Brain microvascular endothelial cell (primary cell): Measurements from ENCODE around the gene RIIAD1.
"Not testable (repeated sequence)": the region's sequence is repeated elsewhere in the genome, so short reads cannot be mapped to it uniquely, and the experiment has no call there.

Source experiments
- DNase-seq: peaks from one replicate; pipeline ENCODE4 v3.0.0-alpha.2; 2020
- H3K27ac ChIP-seq: fragments of 250-450 bp; sonication (Bioruptor Pico); 2 replicates; pipeline ENCODE4 v1.5.1; 2020; ENCODE audit warnings: mild to moderate bottlenecking, moderate library complexity
- H3K27me3 ChIP-seq: fragments of 250-450 bp; sonication (Bioruptor Pico); replicated peaks from 2 replicates; pipeline ENCODE4 v1.5.1; 2020; ENCODE audit warnings: mild to moderate bottlenecking
- H3K36me3 ChIP-seq: fragments of 250-450 bp; sonication (Bioruptor Pico); replicated peaks from 2 replicates; pipeline ENCODE4 v1.5.1; 2020; ENCODE audit warnings: mild to moderate bottlenecking
- H3K4me3 ChIP-seq: 2 replicates; pipeline ENCODE4 v1.5.1; 2011; ENCODE audit warnings: low read depth, mild to moderate bottlenecking, control low read depth, low read length, moderate library complexity
- CTCF ChIP-seq: IDR thresholded peaks from 2 replicates; pipeline ENCODE4 v1.5.1; 2011; ENCODE audit warnings: low read depth, mild to moderate bottlenecking, moderate library complexity, low read length, control low read depth, inconsistent platforms; ENCODE audit errors: missing control alignments
- in situ Hi-C: cut with HindIII; loops from 2 replicates; pipeline ENCODE4 v1.10.0; 2017; ENCODE audit warnings: low sequenced_read_pairs, low pct_ligation_motif_present

Gene RIIAD1

GRCh38 chr1:151729966-151730291, 8.6 kb downstream of the RIIAD1 start:
- no peak for DNase-seq
- no peak overlapping the region for H3K4me3 ChIP-seq
- no peaks in the 10 kb centered on the region for H3K36me3 ChIP-seq
- H3K27me3 ChIP-seq = peaks cover 4% of the 10 kb centered on the region
- in situ Hi-C loops = no loop called here
- TF ChIP-seq CTCF = no peak
- no peak overlapping the region for H3K27ac ChIP-seq

DNA sequence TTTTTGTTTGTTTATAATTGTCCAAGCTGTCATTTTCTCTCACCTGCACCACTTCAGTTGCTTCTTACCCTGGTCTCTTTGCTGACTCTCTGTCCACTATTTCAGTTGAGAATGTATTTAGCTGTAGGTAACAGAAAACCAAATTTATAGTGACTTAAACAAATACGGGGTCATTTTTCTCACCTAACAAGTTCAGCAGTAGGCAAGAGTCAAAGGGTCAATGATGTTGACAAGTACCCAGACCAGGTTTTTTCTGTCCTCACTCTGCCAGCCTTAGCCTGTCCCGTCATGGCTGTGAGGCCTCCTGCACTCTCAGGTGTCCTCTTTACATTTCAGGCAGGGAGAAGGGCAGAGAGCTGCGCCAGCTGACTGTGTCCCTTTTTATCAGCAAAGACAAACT, 11.8 kb downstream of the RIIAD1 start:
- H3K4me3 ChIP-seq = no peak overlapping the region
- H3K27ac ChIP-seq = no peak overlapping the region
- TF ChIP-seq CTCF = no peak
- in situ Hi-C loops = no loop called here
- H3K27me3 ChIP-seq = no peaks in the 10 kb centered on the region
- DNase-seq = no peak
- no peaks in the 10 kb centered on the region for H3K36me3 ChIP-seq

- DNase-seq, H3K27me3 ChIP-seq, H3K4me3 ChIP-seq, H3K27ac ChIP-seq, in situ Hi-C loops, H3K36me3 ChIP-seq: not testable (repeated sequence)
These were observed 12.7 kb downstream of the RIIAD1 start for GRCh38 chr1:151733995-151734394.

- Histone ChIP-seq H3K4me3 (no peak overlapping the region), H3K27me3 (peaks cover 1% of the 10 kb centered on the region), H3K36me3 (no peaks in the 10 kb centered on the region), H3K27ac (no peak overlapping the region)
- in situ Hi-C loops = no loop called here
- DNase-seq = no peak
- no peak for TF ChIP-seq CTCF
These were observed 15.7 kb downstream of the RIIAD1 start for GRCh38 chr1:151737026-151737425.

DNA sequence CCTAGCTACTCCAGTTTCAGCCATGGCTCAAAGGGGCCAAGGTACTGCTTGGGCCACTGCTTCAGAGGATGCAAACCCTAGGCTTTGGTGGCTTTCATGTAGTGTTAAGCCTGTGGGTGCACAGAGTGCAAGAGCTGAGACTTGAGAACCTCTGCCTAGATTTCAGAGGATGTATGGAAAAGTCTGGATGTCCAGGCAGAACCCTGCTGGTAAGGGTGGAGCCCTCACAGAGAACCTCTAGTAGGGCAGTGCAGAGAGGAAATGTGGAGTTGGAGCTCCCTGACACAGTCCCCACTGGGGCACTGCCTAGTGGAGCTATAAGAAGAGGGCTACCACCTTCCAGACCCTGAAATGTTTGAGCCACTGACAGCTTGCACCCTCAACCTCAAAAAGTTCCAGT, 16.2 kb downstream of the RIIAD1 start:
- TF ChIP-seq CTCF = no peak
- H3K27me3 ChIP-seq = peaks cover 1% of the 10 kb centered on the region
- DNase-seq = no peak
- in situ Hi-C loops = no loop called here
- H3K27ac ChIP-seq = no peak overlapping the region
- no peaks in the 10 kb centered on the region for H3K36me3 ChIP-seq
- H3K4me3 ChIP-seq = no peak overlapping the region

DNA sequence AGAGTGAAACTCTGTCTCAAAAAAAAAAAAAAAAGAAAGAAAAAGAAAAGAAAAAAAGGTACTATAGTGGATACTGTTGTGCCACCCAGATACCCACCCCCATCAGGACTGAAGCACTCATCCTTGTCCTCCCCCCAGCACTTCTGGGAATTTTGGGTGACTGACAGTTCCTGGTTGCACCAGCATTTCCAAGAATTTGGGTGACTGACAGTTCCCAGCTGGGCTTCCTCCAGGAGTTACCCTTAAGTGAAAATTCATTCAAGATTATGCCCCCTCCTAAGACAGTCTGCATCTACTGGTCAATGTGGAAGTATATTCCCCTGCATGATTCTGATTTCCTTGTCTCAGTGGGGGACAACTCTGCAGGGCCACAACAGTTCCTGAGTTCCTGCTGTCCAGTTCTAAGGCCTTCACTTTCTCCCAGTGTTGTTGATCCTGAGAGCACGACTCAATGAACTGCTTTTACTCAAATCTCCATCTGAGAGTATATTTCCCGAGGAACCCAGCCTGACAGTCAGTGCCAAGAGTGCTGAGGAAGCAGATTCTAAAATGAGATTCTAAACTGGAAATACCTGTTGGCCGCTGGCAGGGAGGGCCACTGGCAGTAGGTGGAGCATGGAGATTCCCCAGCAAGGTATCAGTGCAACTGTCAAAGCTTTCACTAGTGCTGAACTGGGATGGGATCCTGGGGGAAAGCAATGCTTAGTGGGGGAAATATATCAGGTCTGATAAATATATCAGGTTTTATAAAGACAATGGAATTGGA, 18.5 kb downstream of the RIIAD1 start:
- Histone ChIP-seq H3K4me3 (no peak overlapping the region), H3K27me3 (peaks cover 6% of the 10 kb centered on the region), H3K27ac (no peak overlapping the region), H3K36me3 (no peaks in the 10 kb centered on the region)
- in situ Hi-C loops = no loop called here
- no peak for TF ChIP-seq CTCF
- no peak for DNase-seq
